HepG2 (cell line): ENCODE data around the gene SLC5A6. TPM values are rescaled to one million over a fixed set of nuclear protein-coding genes. Genes with fewer than 3 reads are reported as not detected.

Experiments
- AHDC1 ChIP-seq: sonication (generic); formaldehyde crosslinking; IDR thresholded peaks from 2 replicates; pipeline ENCODE4 v1.5.1; 2020; ENCODE audit warnings: mild to moderate bottlenecking, missing genetic modification reagents, borderline replicate concordance
- AKAP8 ChIP-seq: sonication (generic); formaldehyde crosslinking; IDR thresholded peaks from 2 replicates; pipeline ENCODE4 v1.5.1; 2020; ENCODE audit warnings: mild to moderate bottlenecking, missing genetic modification reagents
- CEBPG ChIP-seq: IDR thresholded peaks from 2 replicates; pipeline ENCODE4 v1.6.1; 2016
- HMGA1 ChIP-seq: sonication (generic); formaldehyde crosslinking; conservative IDR thresholded peaks from 2 replicates; pipeline ENCODE4 v1.4.0; 2020; ENCODE audit warnings: missing genetic modification reagents
- IRX3 ChIP-seq: sonication (generic); formaldehyde crosslinking; IDR thresholded peaks from 2 replicates; pipeline ENCODE4 v1.8.1; 2023; ENCODE audit warnings: mild to moderate bottlenecking, low read depth, missing genetic modification reagents, borderline replicate concordance
- MED8 ChIP-seq: sonication (generic); formaldehyde crosslinking; IDR thresholded peaks from 2 replicates; pipeline ENCODE4 v1.8.1; 2023; ENCODE audit warnings: mild to moderate bottlenecking, missing genetic modification reagents; ENCODE audit not compliant: insufficient replicate concordance
- POLR2AphosphoS2 ChIP-seq: IDR thresholded peaks from 2 replicates; pipeline ENCODE4 v1.6.1; 2011; ENCODE audit warnings: low read depth, low read length, improper control_type of control experiment
- THAP9 ChIP-seq: sonication (generic); formaldehyde crosslinking; IDR thresholded peaks from 2 replicates; pipeline ENCODE4; 2020; ENCODE audit warnings: missing genetic modification reagents, mild to moderate bottlenecking, borderline replicate concordance
- ZFP36L1 ChIP-seq: sonication (generic); formaldehyde crosslinking; IDR thresholded peaks from 2 replicates; pipeline ENCODE4 v1.8.0; 2022; ENCODE audit warnings: mild to moderate bottlenecking, missing genetic modification reagents, moderate library complexity
- ZMAT5 ChIP-seq: sonication (generic); formaldehyde crosslinking; IDR thresholded peaks from 2 replicates; pipeline ENCODE4 v1.5.0; 2020; ENCODE audit warnings: mild to moderate bottlenecking, low read depth, missing genetic modification reagents, borderline replicate concordance
- ZNF232 ChIP-seq: sonication (generic); formaldehyde crosslinking; IDR thresholded peaks from 2 replicates; pipeline ENCODE4 v1.4.0; 2020; ENCODE audit warnings: missing genetic modification reagents, borderline replicate concordance
- ZNF572 ChIP-seq: sonication (generic); formaldehyde crosslinking; IDR thresholded peaks from 2 replicates; pipeline ENCODE4 v1.5.1; 2020; ENCODE audit warnings: mild to moderate bottlenecking, missing genetic modification reagents
- ZNF687 ChIP-seq: sonication (generic); formaldehyde crosslinking; IDR thresholded peaks from 2 replicates; pipeline ENCODE4 v1.5.1; 2020; ENCODE audit warnings: mild to moderate bottlenecking, missing genetic modification reagents, moderate library complexity
- polyA plus RNA-seq, 8 experiments: library from polyadenylated mRNA; depleted of rRNA in 3 of 8; stranded (reverse) in 7 of 8; unstranded in 1 of 8; fragments of >200 nt; fragmentation: Illumina TruSeq in 4 of 8; extraction: Trizol in 4 of 8; gene quantifications; 2 replicates each; pipeline versions ENCODE4 v1.2.1 to v1.2.3, GENCODE V29; 2011 to 2016; ENCODE audit warnings: low read depth in 4 of 8, missing spikeins in 1 of 8, mixed read lengths in 1 of 8; ENCODE audit not compliant: insufficient read depth in 1 of 8
- total RNA-seq, 5 experiments: library from RNA; depleted of rRNA; stranded (reverse); fragments of >200 nt; fragmentation: Illumina TruSeq; extraction: Trizol; gene quantifications; 2 replicates each; pipeline ENCODE4 v1.2.3, GENCODE V29; 2016; ENCODE audit warnings: low read depth in 1 of 5

The SLC5A6 gene
- total and polyA plus RNA-seq, 2 of the 13 experiments (the other 11 are each of a cell fraction or from before 2014, with no cell fraction given) = 135 to 417 TPM

- TF ChIP-seq THAP9 = peak; percentile 28; the same call in 1 of the 2 replicates
- 0 out of 2 replicates have a peak, but pooled peaks have one; percentile 4 for TF ChIP-seq AKAP8
- TF ChIP-seq POLR2AphosphoS2 = 0 out of 2 replicates have a peak, but pooled peaks have one; percentile 31
- TF ChIP-seq ZNF687 (CRISPR knock-in tag) = no peak
- peak; percentile 49 for TF ChIP-seq CEBPG
- no peak for TF ChIP-seq ZMAT5 (CRISPR knock-in tag)
- no peak for TF ChIP-seq AHDC1 (CRISPR knock-in tag)
- TF ChIP-seq ZFP36L1 (CRISPR knock-in tag) = no peak
- TF ChIP-seq MED8 = no peak
- TF ChIP-seq ZNF232 = peak; percentile 51; the same call in 1 of the 2 replicates
- 0 out of 2 replicates have a peak, but pooled peaks have one; percentile 5 for TF ChIP-seq IRX3 (CRISPR knock-in tag)
- no peak; the same call in 1 of the 2 replicates for TF ChIP-seq ZNF572
- TF ChIP-seq HMGA1 (CRISPR knock-in tag) = no peak
Observed at GRCh38 chr2:27212626-27213471, 781 bp upstream of the SLC5A6 start (continued).
